ENCODE measurements around the gene JPT2. TPM values are rescaled to one million over a fixed set of nuclear protein-coding genes. Genes with fewer than 3 reads are reported as not detected.

JPT2 gene, protein sequence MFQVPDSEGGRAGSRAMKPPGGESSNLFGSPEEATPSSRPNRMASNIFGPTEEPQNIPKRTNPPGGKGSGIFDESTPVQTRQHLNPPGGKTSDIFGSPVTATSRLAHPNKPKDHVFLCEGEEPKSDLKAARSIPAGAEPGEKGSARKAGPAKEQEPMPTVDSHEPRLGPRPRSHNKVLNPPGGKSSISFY
- 10 to 100 TPM; 76.4 to 95.3 (median 82.2) TPM for polyA plus RNA-seq (ENCODE audit: insufficient read length in 4 of 4)

DNA sequence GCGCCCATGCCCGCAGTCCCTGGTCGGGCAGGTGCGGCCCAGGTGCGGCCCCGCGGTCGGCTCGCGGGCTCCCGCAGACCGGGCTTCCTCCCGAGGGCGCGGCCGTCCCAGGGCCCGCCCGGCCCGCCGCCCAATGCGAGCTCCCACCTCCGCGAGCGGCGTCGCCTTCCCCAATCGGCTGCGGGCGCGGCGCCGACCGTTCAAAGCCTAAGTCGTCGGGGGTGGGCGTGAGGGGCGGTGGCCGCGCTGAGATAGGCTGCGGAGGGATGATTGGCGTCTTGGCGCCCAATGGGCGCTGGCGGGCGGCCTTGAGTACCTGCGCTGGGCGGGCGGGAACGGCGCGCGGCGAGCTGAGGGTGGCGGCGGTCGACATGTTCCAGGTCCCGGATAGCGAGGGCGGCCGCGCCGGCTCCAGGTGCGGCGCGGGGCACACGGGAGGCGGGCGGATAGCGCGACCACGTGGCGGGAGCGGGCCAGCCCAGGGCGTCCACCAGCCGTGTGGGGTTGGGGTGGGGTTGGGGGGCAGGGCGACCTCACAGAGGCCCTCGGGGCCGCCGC, at the start of gene JPT2:
Gene JPT2, plus strand, starts transcription at position 338 of the 558 bp plus-strand sequence. Its CDS starts 34 bp downstream, at position 372.
- DNase-seq (ENCODE audit: low read depth in 4 of 4, low spot score in 3 of 4) = peak; percentile 91 to 95 (median 94)

DNA sequence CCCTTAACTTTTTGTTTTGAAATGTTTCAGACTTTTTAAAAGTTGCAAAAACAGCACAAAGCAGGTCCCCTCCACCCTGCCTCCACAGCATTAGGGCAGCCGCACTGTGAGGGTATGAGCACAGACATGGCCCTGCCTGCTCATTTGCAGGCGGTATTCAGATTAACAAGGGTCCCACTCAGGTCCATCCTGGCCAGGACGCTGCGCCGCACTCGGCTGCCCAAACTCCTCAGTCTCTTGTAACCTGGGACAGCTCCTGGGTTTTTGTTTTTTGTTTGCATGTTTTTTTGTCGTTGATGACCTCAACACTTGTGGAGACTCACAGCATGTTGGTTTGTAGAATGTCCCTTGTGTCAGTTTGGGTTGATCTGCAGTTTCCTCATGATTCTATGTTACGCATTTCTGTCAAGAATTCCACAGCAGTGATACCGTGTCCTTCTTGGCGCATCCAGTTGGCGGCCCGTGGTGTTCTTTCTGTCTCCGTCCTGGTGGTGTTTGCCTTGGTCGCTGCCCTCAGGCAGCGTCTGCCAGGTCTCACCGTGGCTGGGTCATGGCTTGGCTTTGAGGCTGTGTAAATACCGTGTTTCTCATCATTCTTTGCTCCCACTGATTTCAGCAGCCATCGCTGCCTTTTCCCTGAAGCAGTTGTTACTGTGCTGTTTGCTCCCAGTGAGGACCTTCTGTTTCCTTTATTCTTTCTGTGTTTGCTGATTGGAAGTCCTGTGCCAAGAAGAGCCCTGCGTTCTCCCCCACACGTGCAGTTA, 47.4 kb upstream of the JPT2 start:
- no peak for DNase-seq (ENCODE audit: low read depth in 4 of 4, low spot score in 3 of 4)

DNA sequence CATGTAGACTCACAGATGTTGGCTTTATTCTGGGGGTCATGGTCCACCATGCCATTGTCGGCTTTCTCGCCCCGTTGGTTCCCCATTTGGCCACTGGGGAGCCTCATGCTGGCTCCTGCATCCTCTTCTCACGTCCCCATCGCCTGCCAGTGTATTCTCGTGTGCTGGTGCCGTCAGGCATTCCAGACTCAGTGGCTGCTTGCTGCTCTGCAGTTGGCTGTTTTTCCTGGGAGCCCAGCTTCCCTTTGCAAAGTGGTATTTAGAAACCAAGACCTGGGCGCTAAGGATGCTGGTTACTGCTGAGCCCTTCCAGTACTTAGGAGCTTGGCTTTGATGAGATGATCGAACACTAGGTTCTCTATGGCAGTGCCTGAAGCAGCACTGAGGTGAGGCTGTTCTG, 46.8 kb upstream of the JPT2 start:
- DNase-seq (ENCODE audit: low read depth in 4 of 4, low spot score in 3 of 4) = no peak

DNA sequence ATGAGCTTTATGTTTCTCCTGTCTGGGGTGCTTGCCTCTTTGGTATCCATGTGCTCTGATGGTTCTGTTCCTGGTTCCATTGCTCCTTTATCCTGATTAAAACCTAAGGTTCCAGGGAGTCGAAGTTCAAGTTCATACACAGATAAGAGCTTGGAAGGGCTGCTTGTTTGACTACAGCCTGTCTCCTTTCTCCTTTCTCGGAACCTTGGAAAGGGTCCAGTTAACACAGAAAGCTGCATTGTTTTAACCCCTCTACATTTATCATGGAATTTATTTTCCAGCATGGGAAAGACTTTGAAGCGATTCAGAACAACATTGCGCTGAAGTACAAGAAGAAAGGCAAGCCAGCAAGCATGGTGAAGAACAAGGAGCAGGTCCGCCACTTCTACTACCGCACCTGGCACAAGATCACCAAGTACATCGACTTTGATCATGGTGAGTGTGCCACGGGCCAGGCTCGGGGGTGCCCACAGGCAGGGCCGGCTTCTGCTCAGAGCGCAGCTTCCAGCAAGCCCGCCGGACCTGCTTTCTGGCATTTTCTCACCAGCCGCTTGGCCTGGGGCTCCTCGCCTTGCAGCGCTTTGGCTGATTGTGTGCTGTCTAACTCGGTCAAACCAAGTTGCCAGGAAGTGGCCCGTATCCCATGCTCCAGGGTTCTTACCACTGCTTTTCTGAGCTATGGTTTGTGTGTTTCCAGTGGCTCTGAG, 46.0 kb upstream of the JPT2 start:
- DNase-seq (ENCODE audit: low read depth in 4 of 4, low spot score in 3 of 4) = no peak

DNA sequence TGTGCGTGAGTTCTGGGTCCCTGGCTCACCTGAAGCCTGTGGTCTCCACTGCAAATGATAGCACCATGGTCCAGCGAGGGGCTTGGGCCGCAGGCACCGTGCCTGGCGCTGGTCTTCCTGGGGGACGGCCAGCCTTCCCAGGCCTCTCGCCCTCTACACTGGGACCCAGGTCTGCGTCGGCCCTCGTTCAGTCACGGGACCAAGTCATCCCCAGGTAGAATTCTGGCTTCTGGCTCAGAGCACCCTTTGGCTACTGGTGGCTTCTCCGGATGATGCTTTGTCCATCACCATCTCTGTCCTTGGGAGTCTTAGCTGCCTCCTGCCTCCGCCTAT, 45.5 kb upstream of the JPT2 start:
- DNase-seq (ENCODE audit: low read depth in 4 of 4, low spot score in 3 of 4) = no peak

DNA sequence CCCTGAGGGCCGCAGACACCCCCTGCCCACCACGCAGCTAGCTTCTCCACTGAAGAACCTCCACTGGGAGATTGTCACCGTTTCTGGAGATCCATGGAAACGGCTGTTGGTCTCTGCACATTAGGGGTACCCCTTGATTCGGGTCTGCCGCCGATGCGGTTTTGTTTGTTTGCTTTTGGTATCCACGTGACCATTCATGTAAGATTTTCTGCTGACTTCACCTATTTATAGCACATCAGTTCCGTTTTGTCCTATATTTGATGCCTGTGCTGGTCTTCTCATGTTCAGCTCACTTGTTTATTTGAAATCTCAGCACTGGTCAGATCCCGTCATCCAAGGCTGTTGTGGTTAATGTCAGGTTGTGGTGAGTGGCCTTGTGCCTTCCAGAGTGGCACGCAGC, 44.8 kb upstream of the JPT2 start:
- no peak for DNase-seq (ENCODE audit: low read depth in 4 of 4, low spot score in 3 of 4)

DNA sequence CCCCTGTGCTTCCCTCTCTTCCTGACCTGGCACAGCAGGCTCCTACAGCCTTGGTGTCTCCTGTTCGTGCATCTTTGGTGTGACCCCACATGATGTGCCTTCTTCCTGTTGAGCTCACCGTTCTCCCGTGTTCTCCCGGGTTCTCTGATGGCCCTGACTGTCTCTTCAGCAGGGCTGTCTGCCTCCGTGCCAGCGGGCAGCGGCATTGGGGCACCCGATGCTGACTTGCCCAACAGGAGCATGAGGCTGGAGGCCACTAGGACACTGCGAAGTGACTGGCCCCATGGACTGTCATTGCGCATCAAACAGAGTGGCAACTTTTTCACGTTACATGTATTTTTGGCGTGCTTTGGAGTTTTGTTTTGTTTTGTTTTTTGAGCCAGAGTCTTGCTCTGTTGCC, 43.5 kb upstream of the JPT2 start:
- DNase-seq (ENCODE audit: low read depth in 4 of 4, low spot score in 3 of 4) = no peak

DNA sequence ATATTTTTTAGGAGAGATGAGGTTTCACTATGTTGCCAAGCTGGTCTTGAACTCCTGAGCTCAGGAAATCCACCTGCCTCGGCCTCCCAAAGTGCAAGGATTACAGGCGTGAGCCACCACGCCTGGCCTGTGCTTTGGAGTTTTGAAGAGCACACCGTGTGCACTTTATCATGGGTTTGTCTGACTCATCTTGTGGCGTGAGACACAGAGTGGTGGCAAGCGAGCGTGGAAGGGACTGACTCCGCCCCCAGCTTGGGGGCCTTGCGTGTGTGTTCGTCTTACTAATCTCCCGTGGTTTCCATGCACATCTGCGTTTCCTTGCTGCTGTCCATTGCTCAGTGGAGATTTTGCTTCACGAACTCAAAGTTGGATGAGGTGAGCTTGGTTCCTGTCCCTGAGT, 43.0 kb upstream of the JPT2 start:
- no peak for DNase-seq (ENCODE audit: low read depth in 4 of 4, low spot score in 3 of 4)

DNA sequence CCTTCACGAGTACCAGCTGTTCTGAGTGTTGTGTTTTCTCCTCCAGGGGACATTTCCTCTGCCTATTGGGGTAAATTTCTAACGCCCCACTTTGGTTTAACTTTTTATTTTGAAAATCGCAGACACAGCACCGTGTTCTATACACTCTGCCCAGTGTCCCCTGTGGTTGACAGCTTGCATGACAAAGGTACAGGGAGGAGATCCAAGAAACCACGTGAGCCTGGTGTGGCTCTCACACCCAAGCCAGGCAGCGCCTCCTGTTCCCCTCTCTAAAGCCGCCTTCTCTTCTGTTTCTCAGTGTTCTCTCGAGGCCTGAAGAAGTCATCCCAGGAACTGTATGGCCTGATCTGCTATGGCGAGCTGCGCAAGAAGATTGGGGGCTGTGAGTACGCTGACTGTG, 40.6 kb upstream of the JPT2 start:
- no peak for DNase-seq (ENCODE audit: low read depth in 4 of 4, low spot score in 3 of 4)

DNA sequence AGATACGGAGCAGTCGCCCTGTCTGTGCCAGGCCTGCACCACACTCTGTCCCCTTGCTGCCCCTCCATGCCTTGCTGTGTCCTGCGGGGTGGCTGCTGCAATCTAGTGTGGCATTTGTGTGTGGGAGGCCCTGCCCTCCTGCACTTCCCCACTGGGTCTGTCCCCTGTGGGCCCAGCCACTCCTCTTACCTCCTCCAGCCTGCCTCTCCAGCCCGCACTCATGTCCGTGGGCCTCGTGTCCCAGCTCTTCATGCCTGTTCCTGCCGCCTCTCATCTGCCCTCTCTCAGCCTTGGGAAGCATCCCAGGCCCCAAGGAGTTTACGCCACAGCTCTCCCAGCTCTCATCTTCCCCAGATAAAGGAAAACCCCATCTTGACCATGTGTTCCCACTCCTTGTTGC, 39.3 kb upstream of the JPT2 start:
- DNase-seq (ENCODE audit: low read depth in 4 of 4, low spot score in 3 of 4) = no peak

DNA sequence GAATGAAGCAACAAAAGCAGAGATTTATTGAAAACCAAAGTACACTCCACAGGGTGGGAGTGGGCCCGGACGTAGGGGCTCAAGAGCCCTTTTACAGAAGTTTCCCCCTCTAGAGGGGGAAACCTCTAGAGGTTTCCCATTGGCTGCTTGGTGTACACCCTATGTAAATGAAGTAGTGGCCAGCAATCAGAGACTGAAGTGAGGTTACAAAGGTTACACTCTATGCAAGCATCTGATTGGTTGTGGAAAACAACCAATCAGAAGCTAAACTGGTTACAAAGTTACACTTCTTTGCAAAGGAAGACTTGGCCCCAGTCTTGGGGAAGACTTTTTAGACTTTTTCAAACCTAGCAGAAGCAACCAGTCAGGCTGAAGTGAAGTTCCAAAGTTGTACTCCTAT, 38.8 kb upstream of the JPT2 start:
- DNase-seq (ENCODE audit: low read depth in 4 of 4, low spot score in 3 of 4) = no peak

DNA sequence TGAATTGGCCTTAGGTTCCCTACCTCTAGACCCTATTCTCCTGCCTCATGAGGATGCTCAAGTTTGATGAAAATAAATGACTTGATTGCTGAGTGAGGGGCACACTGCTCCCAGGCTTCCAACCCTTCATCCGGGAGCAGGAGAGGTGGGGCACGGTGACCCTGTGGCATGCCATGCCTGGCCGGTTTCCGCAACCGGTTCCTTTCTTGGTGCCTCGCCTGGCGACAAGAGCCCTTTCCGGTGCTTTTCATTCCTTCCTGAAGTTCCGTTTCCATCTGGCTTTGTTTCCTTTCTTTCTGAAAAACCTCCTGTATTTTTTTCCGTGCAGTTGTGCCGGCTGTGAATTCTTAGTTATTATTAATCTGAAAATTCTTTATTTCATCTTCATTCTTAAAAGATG, 38.2 kb upstream of the JPT2 start:
- no peak for DNase-seq (ENCODE audit: low read depth in 4 of 4, low spot score in 3 of 4)

DNA sequence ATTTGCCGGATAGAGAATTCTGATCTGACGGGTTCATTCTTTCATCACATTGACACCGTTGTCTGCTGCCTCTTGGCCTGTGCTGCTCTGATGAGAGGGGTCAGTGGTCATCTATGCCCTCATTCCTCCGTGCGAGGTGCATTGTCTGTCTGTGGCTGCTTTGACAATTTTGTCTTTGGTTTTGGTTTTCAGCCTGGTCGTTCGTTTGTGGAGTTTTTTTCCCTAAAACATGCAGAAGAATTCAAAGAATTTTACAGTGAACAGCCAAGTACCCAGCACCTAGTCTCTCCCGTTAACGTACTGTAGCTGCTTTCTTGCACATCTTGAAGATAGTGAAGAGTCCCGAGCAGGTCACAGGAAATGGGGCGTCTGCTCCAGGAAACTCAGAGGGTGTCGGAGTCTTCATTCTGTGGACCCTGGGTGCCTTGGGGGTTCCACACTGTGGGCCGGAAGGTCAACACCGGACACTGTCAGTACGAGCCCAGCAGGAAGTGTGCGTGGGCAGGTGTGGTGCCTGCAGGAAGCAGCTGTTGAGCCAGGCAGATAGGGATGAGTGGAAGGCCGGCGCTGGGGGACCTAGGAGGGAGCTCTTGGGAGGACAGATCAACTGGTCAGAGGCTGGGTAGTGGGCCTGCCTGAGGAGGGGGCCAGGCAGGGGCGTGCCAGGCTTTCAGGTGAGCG, 37.7 kb upstream of the JPT2 start:
- DNase-seq (ENCODE audit: low read depth in 4 of 4, low spot score in 3 of 4) = no peak

DNA sequence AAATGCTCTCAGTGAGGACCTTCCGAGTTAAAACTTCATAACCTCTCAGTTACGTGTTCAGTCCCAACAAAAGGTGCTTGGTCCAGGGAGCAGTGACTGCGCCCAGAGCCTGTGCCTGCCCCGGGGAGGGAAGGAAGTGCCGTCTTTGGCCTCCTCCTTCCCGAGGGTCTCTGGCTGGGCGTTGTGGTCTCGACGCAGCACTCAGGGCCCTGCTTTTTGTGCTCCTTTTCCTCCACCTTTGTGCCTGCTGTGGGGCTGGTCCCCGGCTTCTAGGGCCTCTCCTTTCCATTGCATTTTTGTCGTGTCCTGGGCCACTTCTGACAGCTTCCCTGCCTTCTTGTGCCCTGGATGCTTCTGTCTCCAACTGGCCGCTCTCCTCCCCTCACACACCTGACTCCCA, 36.8 kb upstream of the JPT2 start:
- no peak for DNase-seq (ENCODE audit: low read depth in 4 of 4, low spot score in 3 of 4)

DNA sequence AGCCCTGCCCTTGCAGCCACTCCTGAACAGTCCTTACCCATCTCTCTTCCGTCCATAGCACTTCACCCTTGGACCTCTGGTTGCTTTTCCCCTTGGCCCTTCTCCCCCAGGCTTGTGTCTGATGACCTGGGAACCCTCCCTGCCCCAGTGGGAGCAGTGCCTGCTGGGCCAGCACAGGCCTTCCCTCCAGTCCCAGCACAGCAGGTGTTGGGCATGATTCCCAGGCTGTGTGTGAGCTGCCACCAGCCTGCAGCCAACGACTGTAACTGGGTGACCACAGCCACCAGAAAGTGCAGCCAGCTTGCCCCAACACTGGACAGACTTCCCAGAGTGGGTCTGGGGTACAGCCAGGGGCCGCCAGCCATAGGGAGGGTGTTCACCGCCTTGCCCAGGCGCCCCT, 35.9 kb upstream of the JPT2 start:
- DNase-seq (ENCODE audit: low read depth in 4 of 4, low spot score in 3 of 4) = no peak

DNA sequence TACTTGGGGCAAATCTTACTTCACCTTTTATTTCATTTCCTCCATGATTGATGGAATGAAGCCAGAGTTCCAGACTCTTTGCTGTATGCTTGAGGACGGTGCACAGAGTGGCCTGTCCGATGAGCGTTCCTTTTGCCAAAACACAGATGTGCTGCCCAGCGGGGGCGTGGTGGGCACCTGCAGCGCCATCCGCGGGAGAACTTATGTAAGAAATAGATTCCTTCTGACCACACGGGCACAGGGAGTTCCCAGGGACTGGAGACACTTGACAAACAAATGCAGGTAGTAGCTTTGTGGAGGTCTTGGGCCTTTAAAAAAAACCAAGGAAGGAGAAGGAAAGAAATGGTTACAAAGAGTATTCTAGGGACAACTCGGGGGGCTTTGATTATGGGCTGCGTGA, 35.3 kb upstream of the JPT2 start:
- no peak for DNase-seq (ENCODE audit: low read depth in 4 of 4, low spot score in 3 of 4)

DNA sequence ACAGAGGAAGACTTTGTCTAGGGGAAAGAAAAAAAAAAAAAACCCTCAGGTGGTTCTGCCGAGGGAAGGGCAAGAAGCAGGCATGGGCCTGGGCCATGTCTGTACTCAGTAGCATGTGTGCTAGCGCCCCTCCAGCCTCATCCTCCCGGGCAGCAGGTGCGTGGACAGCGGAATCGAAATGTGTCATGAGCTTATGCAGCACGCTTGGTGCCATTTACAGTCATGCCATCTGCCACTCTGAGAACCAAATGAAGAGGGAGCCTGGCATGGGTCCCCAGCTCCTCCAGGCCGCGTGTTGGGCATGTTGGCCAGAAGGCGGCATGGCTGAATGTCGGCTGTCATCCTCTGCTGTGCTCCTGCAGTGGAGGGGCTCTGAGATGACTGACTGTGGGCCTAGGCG, 34.6 kb upstream of the JPT2 start:
- no peak for DNase-seq (ENCODE audit: low read depth in 4 of 4, low spot score in 3 of 4)

DNA sequence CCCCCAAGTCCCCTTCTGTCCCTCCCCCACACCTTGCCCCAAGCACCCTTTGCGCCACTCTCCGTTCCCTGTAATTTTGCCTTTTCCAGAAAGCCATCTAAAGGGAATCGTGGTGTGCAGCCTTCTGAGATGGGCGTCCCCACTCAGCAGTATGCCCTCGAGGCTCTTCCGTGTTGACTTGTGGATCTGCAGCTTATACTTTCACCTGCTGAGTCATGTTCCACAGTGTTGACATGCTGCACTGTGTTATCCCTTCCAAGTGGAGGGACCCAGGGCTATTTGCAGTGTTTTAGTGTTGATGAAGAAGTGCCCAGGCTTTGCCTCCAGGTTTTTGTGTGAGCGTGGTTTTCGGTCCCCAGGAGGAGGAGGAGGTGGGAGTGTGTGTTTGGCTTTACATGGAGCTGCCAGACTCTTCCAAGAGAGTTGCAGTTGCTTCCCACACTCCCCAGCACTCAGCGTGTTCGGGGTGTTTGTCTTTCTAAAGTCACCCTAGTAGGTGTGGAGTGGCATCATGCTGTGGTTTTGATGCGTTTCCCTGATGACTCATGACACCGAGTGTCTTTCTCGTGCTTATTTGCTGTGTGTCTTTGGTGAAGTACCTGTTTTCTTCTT, 32.1 kb upstream of the JPT2 start:
- DNase-seq (ENCODE audit: low read depth in 4 of 4, low spot score in 3 of 4) = no peak

DNA sequence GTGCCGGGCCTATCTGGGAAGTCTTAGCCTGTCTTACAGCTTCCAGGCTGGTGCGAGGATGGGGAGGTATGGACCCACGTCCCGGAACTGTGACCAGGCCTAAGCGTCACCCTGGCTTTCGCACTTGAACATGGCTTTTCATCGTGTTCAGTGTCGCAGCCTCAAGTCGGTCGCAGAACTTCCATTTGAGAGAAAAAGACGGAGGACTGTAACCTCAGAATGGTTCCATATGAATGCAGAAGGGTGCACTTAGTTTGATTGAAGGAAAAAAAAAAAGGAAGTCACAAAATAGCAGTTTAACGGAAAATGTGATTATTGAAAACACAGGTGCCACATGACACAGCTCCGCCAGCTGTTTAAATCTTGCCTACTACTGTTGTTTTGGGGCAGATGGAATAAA, 30.2 kb upstream of the JPT2 start:
- no peak for DNase-seq (ENCODE audit: low read depth in 4 of 4, low spot score in 3 of 4)

DNA sequence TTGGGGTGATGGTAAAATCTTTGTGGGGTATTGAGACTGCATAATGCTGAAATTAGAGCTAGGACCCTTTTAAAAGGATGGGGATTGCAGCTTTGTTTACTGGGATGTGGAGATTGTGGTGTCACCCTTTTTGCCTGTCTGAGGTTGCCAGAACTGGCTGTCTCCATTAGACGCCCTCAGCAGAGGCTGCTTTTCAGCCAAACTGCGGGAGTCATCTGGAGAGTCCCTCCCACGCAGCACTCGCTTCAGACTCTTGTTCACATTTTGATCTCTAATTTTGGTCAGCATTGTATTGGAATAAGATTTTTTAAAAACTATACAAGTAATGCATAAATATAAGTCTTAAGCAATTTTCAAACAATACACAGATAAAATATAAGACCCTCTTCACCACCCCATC, 27.9 kb upstream of the JPT2 start:
- no peak for DNase-seq (ENCODE audit: low read depth in 4 of 4, low spot score in 3 of 4)
